Keratinocyte (primary cell): ENCODE results near the gene TMEM256. TPM values are rescaled to one million over a fixed set of nuclear protein-coding genes. Genes with fewer than 3 reads are reported as not detected.

Experiments
- DNase-seq: peaks from one replicate; pipeline ENCODE4 v3.0.0-alpha.2; 2011; ENCODE audit warnings: low read depth, missing footprints, low spot score
- FAIRE-seq: peaks from 2 replicates; lab custom pipeline; 2011; peaks lifted over from hg19 to GRCh38; lab: Jason Lieb, UNC
- H2AFZ ChIP-seq: 2 replicates; pipeline ENCODE4 v1.6.0; 2012; ENCODE audit warnings: low read length, control low read depth, inconsistent platforms; ENCODE audit not compliant: control insufficient read depth
- H3K27ac ChIP-seq: 2 replicates; pipeline ENCODE4 v1.5.1; 2011; ENCODE audit warnings: low read length; ENCODE audit not compliant: control insufficient read depth, insufficient read depth
- H3K27me3 ChIP-seq: 3 replicates; pipeline ENCODE4 v1.6.0; 2011; ENCODE audit warnings: low read length; ENCODE audit not compliant: control insufficient read depth, insufficient read depth; ENCODE audit errors: extremely low read depth
- H3K36me3 ChIP-seq, 2 experiments: 2 replicates in 1 of 2; 3 replicates in 1 of 2; pipeline ENCODE4 v1.5.1; 2011; ENCODE audit warnings: low read length in 2 of 2, mild to moderate bottlenecking in 1 of 2; ENCODE audit not compliant: control insufficient read depth in 2 of 2, insufficient read depth in 2 of 2; ENCODE audit errors: extremely low read depth in 1 of 2
- H3K4me1 ChIP-seq: 3 replicates; pipeline ENCODE4 v1.5.1; 2011; ENCODE audit warnings: low read length; ENCODE audit not compliant: control insufficient read depth, insufficient read depth; ENCODE audit errors: extremely low read depth
- H3K4me2 ChIP-seq: 3 replicates; pipeline ENCODE4 v1.6.0; 2011; ENCODE audit warnings: low read depth, low read length; ENCODE audit not compliant: control insufficient read depth, insufficient read depth; ENCODE audit errors: extremely low read depth
- H3K4me3 ChIP-seq, 3 experiments: fragments of 200-600 bp in 1 of 3; sonication (generic) in 1 of 3; 2 replicates in 2 of 3; 3 replicates in 1 of 3; pipeline ENCODE4 v1.5.1; 2011 to 2016; ENCODE audit warnings: low read length in 3 of 3, mild to moderate bottlenecking in 3 of 3, control low read depth in 2 of 3, inconsistent platforms in 1 of 3, low read depth in 1 of 3, mixed read lengths in 1 of 3, mixed run types in 1 of 3, moderate library complexity in 1 of 3; ENCODE audit not compliant: control insufficient read depth in 2 of 3, insufficient read depth in 2 of 3; ENCODE audit errors: extremely low read depth in 1 of 3
- H3K79me2 ChIP-seq: 2 replicates; pipeline ENCODE4 v1.6.0; 2012; ENCODE audit warnings: low read length; ENCODE audit not compliant: control insufficient read depth, insufficient read depth
- H3K9ac ChIP-seq: 3 replicates; pipeline ENCODE4 v1.6.0; 2011; ENCODE audit warnings: low read length; ENCODE audit not compliant: control insufficient read depth, insufficient read depth; ENCODE audit errors: extremely low read depth
- H3K9me1 ChIP-seq: 3 replicates; pipeline ENCODE4 v1.6.0; 2011; ENCODE audit warnings: low read length; ENCODE audit not compliant: control insufficient read depth, insufficient read depth; ENCODE audit errors: extremely low read depth
- H3K9me3 ChIP-seq: 2 replicates; pipeline ENCODE4 v1.5.1; 2012; ENCODE audit warnings: low read depth, low read length; ENCODE audit not compliant: control insufficient read depth
- H4K20me1 ChIP-seq: 3 replicates; pipeline ENCODE4 v1.6.0; 2011; ENCODE audit warnings: low read length; ENCODE audit not compliant: control insufficient read depth, insufficient read depth; ENCODE audit errors: extremely low read depth
- EZH2 ChIP-seq: IDR thresholded peaks from one replicate; pipeline ENCODE4 v1.6.1; 2012; ENCODE audit warnings: inconsistent platforms, mild to moderate bottlenecking, low read length, moderate library complexity
- dilution Hi-C: fragments of 300-500 bp; cut with MboI; formaldehyde crosslinking; loops from one replicate; pipeline ENCODE4 v1.7.0; 2020; ENCODE audit warnings: low sequenced_read_pairs; ENCODE audit not compliant: extremely low pct_ligation_motif_present
- polyA plus RNA-seq, 5 experiments: library from polyadenylated mRNA; depleted of rRNA in 3 of 5; stranded (reverse) in 3 of 5; stranded (forward) in 1 of 5; unstranded in 1 of 5; fragments of >200 nt; gene quantifications; 1 replicate in 1 of 5; 2 replicates in 3 of 5; 3 replicates in 1 of 5; pipeline versions ENCODE4 v1.2.1 to v1.2.3, GENCODE V29; 2011 to 2012; ENCODE audit warnings: missing spikeins in 2 of 5, low read depth in 1 of 5, low replicate concordance in 1 of 5
- TF ChIP-seq, protein P1 (sequence below), 3 experiments: IDR thresholded peaks in 1 of 3; conservative IDR thresholded peaks in 1 of 3; optimal IDR thresholded peaks in 1 of 3; 2 replicates in 2 of 3; 3 replicates in 1 of 3; pipeline versions ENCODE3 to v1.5.1; 2011; ENCODE audit warnings: low read length in 3 of 3, mild to moderate bottlenecking in 3 of 3, moderate library complexity in 2 of 3, control low read depth in 1 of 3, inconsistent platforms in 1 of 3; ENCODE audit not compliant: insufficient read depth in 2 of 3; ENCODE audit errors: extremely low read depth in 1 of 3

The TMEM256 gene
- polyA plus RNA-seq, 1 donor (not counting 4 experiments of a cell fraction or from before 2014, with no cell fraction given) = 68.1 TPM

DNA sequence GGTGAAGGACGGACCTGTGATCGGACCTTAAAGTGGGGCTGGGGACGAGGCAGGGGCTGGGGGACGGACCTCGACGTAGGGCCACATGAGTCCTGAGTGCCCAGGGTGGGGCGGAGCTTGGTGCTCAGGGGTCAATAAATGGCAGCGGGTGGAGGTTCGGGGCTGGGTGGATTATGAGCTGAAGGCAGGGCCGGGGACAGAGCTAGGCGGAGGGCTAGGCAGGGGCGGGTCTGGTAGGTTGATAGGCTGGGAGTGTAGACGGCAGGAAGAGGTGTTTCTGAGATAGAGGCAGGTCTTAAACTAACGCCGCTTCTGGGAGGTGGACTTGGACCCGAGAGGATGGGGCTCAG, 41.7 kb upstream of the TMEM256 start:
- Histone ChIP-seq H3K36me3 (peaks cover 3 to 8% of the 10 kb centered on the region in 2 experiments), H3K4me2 (peak overlapping the region; percentile 77), H3K79me2 (no peaks in the 10 kb centered on the region), H3K9me3 (no peaks in the 10 kb centered on the region), H3K4me1 (peaks cover 45% of the 10 kb centered on the region), H3K4me3 (peak overlapping the region; percentile 40 to 67 (median 57)), H3K9ac (peak overlapping the region; percentile 62), H4K20me1 (no peaks in the 10 kb centered on the region), H3K9me1 (peaks cover 5% of the 10 kb centered on the region), H2AFZ (peak overlapping the region; percentile 62), H3K27me3 (no peaks in the 10 kb centered on the region), H3K27ac (peak overlapping the region; percentile 52)
- TF ChIP-seq EZH2 = no peak
- TF ChIP-seq, protein P1, sequence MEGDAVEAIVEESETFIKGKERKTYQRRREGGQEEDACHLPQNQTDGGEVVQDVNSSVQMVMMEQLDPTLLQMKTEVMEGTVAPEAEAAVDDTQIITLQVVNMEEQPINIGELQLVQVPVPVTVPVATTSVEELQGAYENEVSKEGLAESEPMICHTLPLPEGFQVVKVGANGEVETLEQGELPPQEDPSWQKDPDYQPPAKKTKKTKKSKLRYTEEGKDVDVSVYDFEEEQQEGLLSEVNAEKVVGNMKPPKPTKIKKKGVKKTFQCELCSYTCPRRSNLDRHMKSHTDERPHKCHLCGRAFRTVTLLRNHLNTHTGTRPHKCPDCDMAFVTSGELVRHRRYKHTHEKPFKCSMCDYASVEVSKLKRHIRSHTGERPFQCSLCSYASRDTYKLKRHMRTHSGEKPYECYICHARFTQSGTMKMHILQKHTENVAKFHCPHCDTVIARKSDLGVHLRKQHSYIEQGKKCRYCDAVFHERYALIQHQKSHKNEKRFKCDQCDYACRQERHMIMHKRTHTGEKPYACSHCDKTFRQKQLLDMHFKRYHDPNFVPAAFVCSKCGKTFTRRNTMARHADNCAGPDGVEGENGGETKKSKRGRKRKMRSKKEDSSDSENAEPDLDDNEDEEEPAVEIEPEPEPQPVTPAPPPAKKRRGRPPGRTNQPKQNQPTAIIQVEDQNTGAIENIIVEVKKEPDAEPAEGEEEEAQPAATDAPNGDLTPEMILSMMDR (optimal IDR thresholded peaks at IDR 0.05 in 1 of 3, IDR thresholded peaks at IDR 0.05 in 1 of 3, conservative IDR thresholded peaks at IDR 0.05 in 1 of 3; ENCODE audit: extremely low read depth in 1 of 3, insufficient read depth in 2 of 3, low read length in 3 of 3) = no peak
- DNase-seq (no peak), FAIRE-seq (peak; percentile 67)
- dilution Hi-C loops = no loop called here

DNA sequence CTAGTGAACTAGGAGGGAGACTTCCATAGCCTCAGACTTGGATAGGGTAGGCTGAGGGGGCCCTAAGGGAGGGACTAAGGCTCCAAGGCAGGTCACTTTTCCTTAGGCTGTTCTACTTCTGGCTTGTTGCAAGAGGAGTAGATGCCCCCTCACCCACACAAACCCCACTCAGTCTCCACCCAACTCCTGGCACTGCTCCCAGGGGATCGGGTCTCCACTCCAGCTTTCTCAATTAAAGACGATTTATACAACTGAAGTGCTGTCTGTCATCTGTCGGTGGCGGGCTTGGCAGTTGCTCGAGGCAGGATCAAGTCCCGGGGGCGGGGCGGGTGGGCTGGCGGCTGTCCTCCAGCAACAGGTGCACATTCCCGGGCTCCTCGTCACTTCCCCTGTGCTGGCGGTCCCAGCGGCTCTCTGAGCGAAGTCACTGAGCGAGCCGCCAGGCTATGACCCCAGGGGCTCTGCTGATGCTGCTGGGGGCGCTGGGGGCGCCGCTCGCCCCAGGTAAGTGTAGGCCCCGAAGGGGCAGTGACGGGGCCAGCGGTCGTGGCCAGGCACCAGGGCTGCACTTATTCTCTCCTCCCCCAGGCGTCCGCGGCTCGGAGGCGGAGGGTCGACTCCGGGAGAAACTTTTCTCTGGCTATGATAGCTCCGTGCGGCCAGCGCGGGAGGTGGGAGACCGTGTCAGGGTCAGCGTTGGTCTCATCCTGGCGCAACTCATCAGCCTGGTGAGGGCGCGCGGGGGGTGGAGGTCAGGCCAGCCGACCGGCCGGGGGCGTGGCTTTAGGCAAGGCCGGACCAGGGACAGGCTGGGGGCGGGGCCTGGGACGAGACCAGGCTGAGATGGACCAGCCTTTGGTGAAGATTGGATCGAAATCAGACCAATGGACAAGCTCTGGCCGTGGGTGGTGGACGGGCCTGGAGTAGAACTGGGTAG, 41.1 kb upstream of the TMEM256 start, which contains the start of gene CHRNB1:
Gene CHRNB1, plus strand, starts transcription at position 380 of the 937 bp plus-strand sequence. Its CDS starts 67 bp downstream, at position 447.
- Histone ChIP-seq H3K36me3 (peaks cover 3 to 8% of the 10 kb centered on the region in 2 experiments), H2AFZ (peak within 1 kb of the TSS; percentile 62), H3K4me3 (peak within 1 kb of the TSS; percentile 40 to 67 (median 57)), H3K27me3 (no peaks in the 10 kb centered on the region), H3K4me2 (peak within 1 kb of the TSS; percentile 77), H4K20me1 (no peaks in the 10 kb centered on the region), H3K9me3 (no peaks in the 10 kb centered on the region), H3K4me1 (peaks cover 47% of the 10 kb centered on the region), H3K79me2 (no peaks in the 10 kb centered on the region), H3K27ac (peak within 1 kb of the TSS; percentile 74), H3K9me1 (peaks cover 5% of the 10 kb centered on the region), H3K9ac (peak within 1 kb of the TSS; percentile 62)
- TF ChIP-seq EZH2 = no peak
- TF ChIP-seq, protein P1 (optimal IDR thresholded peaks at IDR 0.05 in 1 of 3, IDR thresholded peaks at IDR 0.05 in 1 of 3, conservative IDR thresholded peaks at IDR 0.05 in 1 of 3; ENCODE audit: extremely low read depth in 1 of 3, insufficient read depth in 2 of 3, low read length in 3 of 3) = peak in 1 of 3 experiments; percentile 18
- FAIRE-seq = no peak
- dilution Hi-C loops = no loop called here
- no peak for DNase-seq
